ENCODE results near the gene KLF2. TPM values are rescaled to one million over a fixed set of nuclear protein-coding genes. Genes with fewer than 3 reads are reported as not detected.
A peak's percentile ranks its signal among the peaks of the same experiment; 100 is the strongest.

KLF2 gene
- total and polyA plus RNA-seq, 10 of the 15 experiments (the other 5 are each of a cell fraction or from before 2014, with no cell fraction given): 0.16 to 13.7 (median 1.0) TPM

DNA sequence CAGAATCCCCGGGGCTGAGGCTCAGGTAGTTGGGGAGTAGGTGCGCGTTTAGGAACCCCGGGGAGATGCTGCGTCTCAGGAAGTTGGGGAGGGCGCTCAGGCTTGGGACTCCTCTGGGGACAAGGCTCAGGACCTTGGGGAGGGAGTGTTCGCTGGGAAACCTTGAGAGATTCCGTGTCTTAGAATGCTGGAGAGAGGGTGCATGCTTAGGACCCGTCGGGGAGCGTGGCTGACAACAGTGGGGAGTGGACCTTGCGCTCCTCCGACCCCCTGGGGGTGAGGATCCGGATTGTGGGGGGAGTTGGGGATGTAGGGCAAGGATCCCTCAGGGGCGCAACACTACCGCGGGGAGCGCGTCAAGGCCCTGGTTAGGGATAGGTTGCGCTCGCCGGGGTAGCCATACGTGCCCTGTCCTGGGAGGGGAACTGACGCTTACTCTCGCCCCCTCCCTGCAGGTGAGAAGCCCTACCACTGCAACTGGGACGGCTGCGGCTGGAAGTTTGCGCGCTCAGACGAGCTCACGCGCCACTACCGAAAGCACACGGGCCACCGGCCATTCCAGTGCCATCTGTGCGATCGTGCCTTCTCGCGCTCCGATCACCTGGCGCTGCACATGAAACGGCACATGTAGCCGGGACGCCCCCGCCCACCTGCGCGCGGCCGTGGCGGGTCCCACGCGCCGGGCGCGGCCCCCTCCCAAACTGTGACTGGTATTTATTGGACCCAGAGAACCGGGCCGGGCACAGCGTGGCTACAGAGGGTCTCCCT is 2.0 kb downstream of the KLF2 start:
- CTCF ChIA-PET: interaction anchor here (0.6 to 2.7 kb wide), 5 partner anchors 16 to 56 kb away, joined by 3 to 9 read pairs (median 4); no protein-coding TSS in a partner anchor
- FAIRE-seq: no peak
- TF ChIP-seq BHLHE40 (IDR thresholded peaks at IDR 0.05; ENCODE audit: borderline replicate concordance in 1 of 2, low read depth in 2 of 2, low read length in 1 of 2) (peak; percentile 61 to 80; a peak in 2 of 4 replicates), LARP7 (IDR thresholded peaks at IDR 0.05) (0 out of 2 replicates have a peak, but pooled peaks have one; percentile 32), RUNX3 (IDR thresholded peaks at IDR 0.05; ENCODE audit: low read length) (no peak), ZNF384 (IDR thresholded peaks at IDR 0.05; ENCODE audit: borderline replicate concordance, low read depth, low read length) (no peak), IKZF1 (conservative IDR thresholded peaks at IDR 0.05) (peak; percentile 27), CEBPB (IDR thresholded peaks at IDR 0.05; ENCODE audit: borderline replicate concordance in 1 of 2, low read depth in 2 of 2, low read length in 2 of 2) (no peak), TCF3 (IDR thresholded peaks at IDR 0.05; ENCODE audit: borderline replicate concordance, insufficient read depth, low read depth, low read length) (0 out of 2 replicates have a peak, but pooled peaks have one; percentile 29), NR2C2 (IDR thresholded peaks at IDR 0.05; ENCODE audit: borderline replicate concordance, control insufficient read depth, insufficient read length, low read depth) (no peak), RCOR1 (conservative IDR thresholded peaks at IDR 0.05; ENCODE audit: low read depth, low read length) (no peak), JUND (IDR thresholded peaks at IDR 0.05; ENCODE audit: low read depth, low read length) (no peak), NRF1 (conservative IDR thresholded peaks at IDR 0.05; ENCODE audit: low read depth, low read length) (no peak)
- TF ChIP-seq, protein P1, sequence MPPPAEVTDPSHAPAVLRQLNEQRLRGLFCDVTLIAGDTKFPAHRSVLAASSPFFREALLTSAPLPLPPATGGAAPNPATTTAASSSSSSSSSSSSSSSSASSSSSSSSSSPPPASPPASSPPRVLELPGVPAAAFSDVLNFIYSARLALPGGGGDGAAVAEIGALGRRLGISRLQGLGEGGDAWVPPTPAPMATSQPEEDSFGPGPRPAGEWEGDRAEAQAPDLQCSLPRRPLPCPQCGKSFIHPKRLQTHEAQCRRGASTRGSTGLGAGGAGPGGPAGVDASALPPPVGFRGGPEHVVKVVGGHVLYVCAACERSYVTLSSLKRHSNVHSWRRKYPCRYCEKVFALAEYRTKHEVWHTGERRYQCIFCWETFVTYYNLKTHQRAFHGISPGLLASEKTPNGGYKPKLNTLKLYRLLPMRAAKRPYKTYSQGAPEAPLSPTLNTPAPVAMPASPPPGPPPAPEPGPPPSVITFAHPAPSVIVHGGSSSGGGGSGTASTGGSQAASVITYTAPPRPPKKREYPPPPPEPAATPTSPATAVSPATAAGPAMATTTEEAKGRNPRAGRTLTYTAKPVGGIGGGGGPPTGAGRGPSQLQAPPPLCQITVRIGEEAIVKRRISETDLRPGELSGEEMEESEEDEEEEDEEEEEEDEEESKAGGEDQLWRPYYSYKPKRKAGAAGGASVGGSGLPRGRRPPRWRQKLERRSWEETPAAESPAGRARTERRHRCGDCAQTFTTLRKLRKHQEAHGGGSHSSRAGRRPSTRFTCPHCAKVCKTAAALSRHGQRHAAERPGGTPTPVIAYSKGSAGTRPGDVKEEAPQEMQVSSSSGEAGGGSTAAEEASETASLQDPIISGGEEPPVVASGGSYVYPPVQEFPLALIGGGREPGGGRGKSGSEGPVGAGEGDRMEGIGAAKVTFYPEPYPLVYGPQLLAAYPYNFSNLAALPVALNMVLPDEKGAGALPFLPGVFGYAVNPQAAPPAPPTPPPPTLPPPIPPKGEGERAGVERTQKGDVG (CRISPR knock-in tag; IDR thresholded peaks at IDR 0.05): no peak
- TF ChIP-seq, protein P2, sequence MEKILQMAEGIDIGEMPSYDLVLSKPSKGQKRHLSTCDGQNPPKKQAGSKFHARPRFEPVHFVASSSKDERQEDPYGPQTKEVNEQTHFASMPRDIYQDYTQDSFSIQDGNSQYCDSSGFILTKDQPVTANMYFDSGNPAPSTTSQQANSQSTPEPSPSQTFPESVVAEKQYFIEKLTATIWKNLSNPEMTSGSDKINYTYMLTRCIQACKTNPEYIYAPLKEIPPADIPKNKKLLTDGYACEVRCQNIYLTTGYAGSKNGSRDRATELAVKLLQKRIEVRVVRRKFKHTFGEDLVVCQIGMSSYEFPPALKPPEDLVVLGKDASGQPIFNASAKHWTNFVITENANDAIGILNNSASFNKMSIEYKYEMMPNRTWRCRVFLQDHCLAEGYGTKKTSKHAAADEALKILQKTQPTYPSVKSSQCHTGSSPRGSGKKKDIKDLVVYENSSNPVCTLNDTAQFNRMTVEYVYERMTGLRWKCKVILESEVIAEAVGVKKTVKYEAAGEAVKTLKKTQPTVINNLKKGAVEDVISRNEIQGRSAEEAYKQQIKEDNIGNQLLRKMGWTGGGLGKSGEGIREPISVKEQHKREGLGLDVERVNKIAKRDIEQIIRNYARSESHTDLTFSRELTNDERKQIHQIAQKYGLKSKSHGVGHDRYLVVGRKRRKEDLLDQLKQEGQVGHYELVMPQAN (conservative IDR thresholded peaks at IDR 0.05): peak; percentile 40
- TF ChIP-seq, protein P3, sequence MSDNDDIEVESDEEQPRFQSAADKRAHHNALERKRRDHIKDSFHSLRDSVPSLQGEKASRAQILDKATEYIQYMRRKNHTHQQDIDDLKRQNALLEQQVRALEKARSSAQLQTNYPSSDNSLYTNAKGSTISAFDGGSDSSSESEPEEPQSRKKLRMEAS (IDR thresholded peaks at IDR 0.05; ENCODE audit: low read depth, low read length): no peak
- TF ChIP-seq, protein P4, sequence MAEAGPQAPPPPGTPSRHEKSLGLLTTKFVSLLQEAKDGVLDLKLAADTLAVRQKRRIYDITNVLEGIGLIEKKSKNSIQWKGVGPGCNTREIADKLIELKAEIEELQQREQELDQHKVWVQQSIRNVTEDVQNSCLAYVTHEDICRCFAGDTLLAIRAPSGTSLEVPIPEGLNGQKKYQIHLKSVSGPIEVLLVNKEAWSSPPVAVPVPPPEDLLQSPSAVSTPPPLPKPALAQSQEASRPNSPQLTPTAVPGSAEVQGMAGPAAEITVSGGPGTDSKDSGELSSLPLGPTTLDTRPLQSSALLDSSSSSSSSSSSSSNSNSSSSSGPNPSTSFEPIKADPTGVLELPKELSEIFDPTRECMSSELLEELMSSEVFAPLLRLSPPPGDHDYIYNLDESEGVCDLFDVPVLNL (IDR thresholded peaks at IDR 0.05; ENCODE audit: low read depth, low read length): no peak

More for the DNA sequence above, 2.0 kb downstream of the KLF2 start:
- Histone ChIP-seq H3K79me2 (ENCODE audit: control insufficient read depth, insufficient read depth, low read length) (peaks cover 5% of the 10 kb centered on the region), H3K4me2 (ENCODE audit: control insufficient read depth, insufficient read depth) (peak overlapping the region; percentile 77), H2AFZ (ENCODE audit: control insufficient read depth, low read depth, low read length) (no peak overlapping the region), H3K4me1 (ENCODE audit: control insufficient read depth, insufficient read depth, low read length) (peaks cover 33% of the 10 kb centered on the region), H3K36me3 (ENCODE audit: control insufficient read depth in 2 of 2, insufficient read depth in 2 of 2, low read length in 1 of 2) (no peaks in the 10 kb centered on the region), H3K9ac (ENCODE audit: control insufficient read depth, insufficient read depth, low read length) (peak overlapping the region; percentile 45), H3K27ac (ENCODE audit: control insufficient read depth, insufficient read depth) (no peak overlapping the region; the same call in 1 of the 2 replicates), H3K27me3 (replicated peaks in 1 of 2; ENCODE audit: control insufficient read depth in 2 of 2, insufficient read depth in 2 of 2, low read length in 1 of 2) (peaks cover 0 to 5% of the 10 kb centered on the region in 2 experiments; a peak in 1 of 4 replicates), H4K20me1 (ENCODE audit: control insufficient read depth, insufficient read depth) (no peaks in the 10 kb centered on the region), H3K9me3 (replicated peaks; ENCODE audit: control insufficient read depth, insufficient read depth, low read length) (no peaks in the 10 kb centered on the region), H3K4me3 (peak overlapping the region; percentile 49)
- ChIA-PET SMC1A (ENCODE audit: uncharacterized antibody, unreplicated experiment) (interaction anchor here (1.8 to 5.8 kb wide), 2 partner anchors 57 to 129 kb away, joined by 5 to 38 read pairs; partner anchors contain the start of gene AP1M1), RAD21 (ENCODE audit: unreplicated experiment) (interaction anchor here (0.6 to 3.0 kb wide), 3 partner anchors 16 to 78 kb away, joined by 3 to 26 read pairs (median 14); no protein-coding TSS in a partner anchor), POLR2A (no interaction called here)
- WGBS (ENCODE audit: insufficient coverage, insufficient replicate concordance, low lambda C conversion rate, missing lambda C conversion rate): 5% methylated on average over 54 of the region's 58 CpGs
- intact Hi-C loops (cut with micrococcal nuclease; ENCODE audit: unreplicated experiment): loop anchor here (5.0 kb wide), 1 partner anchor 79 kb away; no protein-coding TSS in a partner anchor
- peak; percentile 10 for ATAC-seq
- in situ Hi-C loops (cut with MboI): loop anchor here (5.0 kb wide), 1 partner anchor 79 kb away; no protein-coding TSS in a partner anchor
- TSS peak; percentile 60 for BruUV-seq (replicated peaks)
- DNase-seq (ENCODE audit: low read depth, low spot score): no peak
